ENCODE data around the gene INPP5A.

The INPP5A gene

GRCh38 chr10:132576671-132577349, 39.2 kb downstream of the INPP5A start:
- H3K79me2 ChIP-seq (ENCODE audit: control insufficient read depth, insufficient read depth, low read length) = no peaks in the 10 kb centered on the region
- H3K18ac ChIP-seq (ENCODE audit: low read length) = no peak overlapping the region
- H2BK5ac ChIP-seq (ENCODE audit: low read length) = no peak overlapping the region
- H3K4me1 ChIP-seq (ENCODE audit: control insufficient read depth, low read depth, low read length) = peaks cover 3% of the 10 kb centered on the region
- H3K4ac ChIP-seq (ENCODE audit: low read depth, low read length) = no peak overlapping the region
- H2BK15ac ChIP-seq (replicated peaks; ENCODE audit: low read depth) = no peak overlapping the region
- H3K79me1 ChIP-seq (ENCODE audit: low read length) = no peaks in the 10 kb centered on the region
- no peak for DNase-seq
- no peaks in the 10 kb centered on the region for H3K27me3 ChIP-seq (ENCODE audit: insufficient read depth, low read length, poor library complexity)
- H4K8ac ChIP-seq (ENCODE audit: low read depth, low read length) = no peak overlapping the region
- H2AK5ac ChIP-seq (ENCODE audit: low read length) = no peak overlapping the region
- H3K36me3 ChIP-seq (ENCODE audit: control insufficient read depth, insufficient read depth, low read length) = no peaks in the 10 kb centered on the region
- H3K9ac ChIP-seq (ENCODE audit: low read length) = no peak overlapping the region
- no peak overlapping the region for H3K23ac ChIP-seq (ENCODE audit: low read length)
- no peak overlapping the region for H3K4me2 ChIP-seq (ENCODE audit: low read length)
- H3K56ac ChIP-seq (ENCODE audit: low read length) = no peak overlapping the region
- H3K27ac ChIP-seq (ENCODE audit: low read depth, low read length) = no peak overlapping the region
- no peak overlapping the region for H4K5ac ChIP-seq (ENCODE audit: low read length)
- no CpG with 5 or more reads among the region's 19 CpGs for WGBS (ENCODE audit: extremely low coverage, insufficient coverage, low lambda C conversion rate)
- no peak overlapping the region for H3K4me3 ChIP-seq (ENCODE audit: low read length)
- no peak overlapping the region for H2BK120ac ChIP-seq (ENCODE audit: low read depth, low read length)

- H4K8ac ChIP-seq (ENCODE audit: low read depth, low read length) = no peak overlapping the region
- no peak for DNase-seq
- H2BK120ac ChIP-seq (ENCODE audit: low read depth, low read length) = no peak overlapping the region
- no peak overlapping the region for H4K5ac ChIP-seq (ENCODE audit: low read length)
- H3K27me3 ChIP-seq (ENCODE audit: insufficient read depth, low read length, poor library complexity) = no peaks in the 10 kb centered on the region
- H3K4me1 ChIP-seq (ENCODE audit: control insufficient read depth, low read depth, low read length) = peaks cover 2% of the 10 kb centered on the region
- no peak overlapping the region for H3K18ac ChIP-seq (ENCODE audit: low read length)
- no peak overlapping the region for H2BK5ac ChIP-seq (ENCODE audit: low read length)
- H3K36me3 ChIP-seq (ENCODE audit: control insufficient read depth, insufficient read depth, low read length) = no peaks in the 10 kb centered on the region
- H3K79me1 ChIP-seq (ENCODE audit: low read length) = no peaks in the 10 kb centered on the region
- H3K4ac ChIP-seq (ENCODE audit: low read depth, low read length) = no peak overlapping the region
- H3K27ac ChIP-seq (ENCODE audit: low read depth, low read length) = no peak overlapping the region
- no peak overlapping the region for H3K9ac ChIP-seq (ENCODE audit: low read length)
- no peak overlapping the region for H2AK5ac ChIP-seq (ENCODE audit: low read length)
- H3K4me3 ChIP-seq (ENCODE audit: low read length) = no peak overlapping the region
- no peak overlapping the region for H2BK15ac ChIP-seq (replicated peaks; ENCODE audit: low read depth)
- H3K79me2 ChIP-seq (ENCODE audit: control insufficient read depth, insufficient read depth, low read length) = no peaks in the 10 kb centered on the region
- H3K4me2 ChIP-seq (ENCODE audit: low read length) = no peak overlapping the region
- no peak overlapping the region for H3K23ac ChIP-seq (ENCODE audit: low read length)
- no CpG with 5 or more reads among the region's 16 CpGs for WGBS (ENCODE audit: extremely low coverage, insufficient coverage, low lambda C conversion rate)
- H3K56ac ChIP-seq (ENCODE audit: low read length) = no peak overlapping the region
Measured at GRCh38 chr10:132577350-132578003, 39.9 kb downstream of the INPP5A start.

- Histone ChIP-seq H3K79me1 (ENCODE audit: low read length) (peaks cover 1% of the 10 kb centered on the region), H3K27me3 (ENCODE audit: insufficient read depth, low read length, poor library complexity) (no peaks in the 10 kb centered on the region), H3K23ac (ENCODE audit: low read length) (no peak overlapping the region), H3K9ac (ENCODE audit: low read length) (no peak overlapping the region), H3K4ac (ENCODE audit: low read depth, low read length) (no peak overlapping the region), H3K18ac (ENCODE audit: low read length) (no peak overlapping the region), H2AK5ac (ENCODE audit: low read length) (no peak overlapping the region), H4K8ac (ENCODE audit: low read depth, low read length) (no peak overlapping the region), H4K5ac (ENCODE audit: low read length) (no peak overlapping the region), H2BK15ac (replicated peaks; ENCODE audit: low read depth) (no peak overlapping the region), H3K4me2 (ENCODE audit: low read length) (no peak overlapping the region), H2BK5ac (ENCODE audit: low read length) (no peak overlapping the region), H2BK120ac (ENCODE audit: low read depth, low read length) (no peak overlapping the region), H3K56ac (ENCODE audit: low read length) (no peak overlapping the region), H3K27ac (ENCODE audit: low read depth, low read length) (no peak overlapping the region), H3K79me2 (ENCODE audit: control insufficient read depth, insufficient read depth, low read length) (no peaks in the 10 kb centered on the region), H3K4me1 (ENCODE audit: control insufficient read depth, low read depth, low read length) (no peaks in the 10 kb centered on the region), H3K4me3 (ENCODE audit: low read length) (no peak overlapping the region), H3K36me3 (ENCODE audit: control insufficient read depth, insufficient read depth, low read length) (no peaks in the 10 kb centered on the region)
- WGBS (ENCODE audit: extremely low coverage, insufficient coverage, low lambda C conversion rate) = no CpG with 5 or more reads among the region's 19 CpGs
- DNase-seq = no peak
Measured at GRCh38 chr10:132578287-132578951, 40.8 kb downstream of the INPP5A start.

- no peak overlapping the region for H3K4me2 ChIP-seq (ENCODE audit: low read length)
- H3K27me3 ChIP-seq (ENCODE audit: insufficient read depth, low read length, poor library complexity) = no peaks in the 10 kb centered on the region
- H3K79me2 ChIP-seq (ENCODE audit: control insufficient read depth, insufficient read depth, low read length) = no peaks in the 10 kb centered on the region
- H3K4me3 ChIP-seq (ENCODE audit: low read length) = no peak overlapping the region
- no peak overlapping the region for H2BK120ac ChIP-seq (ENCODE audit: low read depth, low read length)
- no peak overlapping the region for H3K23ac ChIP-seq (ENCODE audit: low read length)
- no peak overlapping the region for H3K4ac ChIP-seq (ENCODE audit: low read depth, low read length)
- no peak overlapping the region for H3K27ac ChIP-seq (ENCODE audit: low read depth, low read length)
- no peak for DNase-seq
- H3K18ac ChIP-seq (ENCODE audit: low read length) = no peak overlapping the region
- H2BK15ac ChIP-seq (replicated peaks; ENCODE audit: low read depth) = no peak overlapping the region
- H3K56ac ChIP-seq (ENCODE audit: low read length) = peak overlapping the region; percentile 49
- H3K36me3 ChIP-seq (ENCODE audit: control insufficient read depth, insufficient read depth, low read length) = no peaks in the 10 kb centered on the region
- H3K79me1 ChIP-seq (ENCODE audit: low read length) = peaks cover 4% of the 10 kb centered on the region
- peak overlapping the region; percentile 35 for H3K9ac ChIP-seq (ENCODE audit: low read length)
- H2BK5ac ChIP-seq (ENCODE audit: low read length) = no peak overlapping the region
- no peak overlapping the region for H4K5ac ChIP-seq (ENCODE audit: low read length)
- no CpG with 5 or more reads among the region's 29 CpGs for WGBS (ENCODE audit: extremely low coverage, insufficient coverage, low lambda C conversion rate)
- no peaks in the 10 kb centered on the region for H3K4me1 ChIP-seq (ENCODE audit: control insufficient read depth, low read depth, low read length)
- H2AK5ac ChIP-seq (ENCODE audit: low read length) = no peak overlapping the region
- no peak overlapping the region for H4K8ac ChIP-seq (ENCODE audit: low read depth, low read length)
Measured at GRCh38 chr10:132579027-132579859, 41.7 kb downstream of the INPP5A start.

GRCh38 chr10:132580143-132580542, 42.6 kb downstream of the INPP5A start:
- H3K9ac ChIP-seq (ENCODE audit: low read length) = no peak overlapping the region
- H3K27ac ChIP-seq (ENCODE audit: low read depth, low read length) = no peak overlapping the region
- no peaks in the 10 kb centered on the region for H3K79me2 ChIP-seq (ENCODE audit: control insufficient read depth, insufficient read depth, low read length)
- no peaks in the 10 kb centered on the region for H3K4me1 ChIP-seq (ENCODE audit: control insufficient read depth, low read depth, low read length)
- DNase-seq = no peak
- no peak overlapping the region for H3K23ac ChIP-seq (ENCODE audit: low read length)
- H3K56ac ChIP-seq (ENCODE audit: low read length) = no peak overlapping the region
- H4K8ac ChIP-seq (ENCODE audit: low read depth, low read length) = no peak overlapping the region
- H3K4me2 ChIP-seq (ENCODE audit: low read length) = no peak overlapping the region
- no peak overlapping the region for H3K4me3 ChIP-seq (ENCODE audit: low read length)
- no peak overlapping the region for H3K4ac ChIP-seq (ENCODE audit: low read depth, low read length)
- no peak overlapping the region for H2BK15ac ChIP-seq (replicated peaks; ENCODE audit: low read depth)
- H3K27me3 ChIP-seq (ENCODE audit: insufficient read depth, low read length, poor library complexity) = no peaks in the 10 kb centered on the region
- H3K18ac ChIP-seq (ENCODE audit: low read length) = no peak overlapping the region
- H2BK120ac ChIP-seq (ENCODE audit: low read depth, low read length) = no peak overlapping the region
- H4K5ac ChIP-seq (ENCODE audit: low read length) = no peak overlapping the region
- no peak overlapping the region for H2AK5ac ChIP-seq (ENCODE audit: low read length)
- H3K79me1 ChIP-seq (ENCODE audit: low read length) = peaks cover 4% of the 10 kb centered on the region
- no CpG with 5 or more reads among the region's 5 CpGs for WGBS (ENCODE audit: extremely low coverage, insufficient coverage, low lambda C conversion rate)
- H3K36me3 ChIP-seq (ENCODE audit: control insufficient read depth, insufficient read depth, low read length) = no peaks in the 10 kb centered on the region
- no peak overlapping the region for H2BK5ac ChIP-seq (ENCODE audit: low read length)

Data from mesendoderm (in vitro differentiated cells).